Fibroblast of skin of left quadriceps (primary cell): ENCODE measurements around the gene TCAP.

Experiments used
- DNase-seq, 2 experiments: peaks; one replicate each; pipeline ENCODE4 v3.0.0-alpha.2; 2013; ENCODE audit warnings: low read depth in 2 of 2

The TCAP gene

DNA sequence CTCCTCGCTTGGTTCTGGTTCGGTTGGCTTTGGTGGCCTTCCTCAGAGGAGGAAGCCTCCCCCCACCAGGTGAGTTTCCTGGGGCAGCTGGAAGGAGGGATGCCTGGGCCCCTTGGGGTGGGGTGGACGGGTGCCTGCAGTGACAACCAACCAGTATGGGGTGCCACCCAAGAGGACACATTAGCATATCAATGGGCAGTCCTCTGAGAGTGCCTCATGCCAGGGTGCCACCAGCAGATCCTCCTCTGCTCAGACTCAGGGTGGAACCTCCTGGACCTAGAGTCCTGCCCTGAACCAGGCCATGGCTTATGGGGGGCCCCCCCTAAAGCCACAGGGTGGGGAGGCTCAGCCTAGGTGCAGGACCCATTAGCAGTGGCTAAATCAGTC lies 35.7 kb upstream of the TCAP start:
- DNase-seq = no peak

DNA sequence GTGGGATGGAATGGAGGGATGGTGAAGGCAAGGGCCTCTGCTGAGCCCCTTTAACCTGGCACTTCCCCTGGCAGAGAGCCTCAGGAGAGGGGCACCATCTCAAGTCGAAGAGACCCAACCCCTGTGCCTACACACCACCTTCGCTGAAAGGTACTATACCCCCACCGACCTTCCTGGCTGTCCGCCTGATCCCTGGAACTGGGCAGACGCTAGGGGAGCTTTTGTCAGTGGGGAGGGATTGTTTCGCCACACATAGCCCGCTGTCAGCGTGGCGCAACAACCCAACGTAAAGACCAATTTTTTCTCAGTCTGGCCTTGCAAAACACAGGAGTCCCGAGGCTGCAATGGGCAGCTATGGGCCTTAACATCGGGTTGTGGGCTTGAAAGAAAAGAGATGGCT lies 35.3 kb upstream of the TCAP start:
- no peak for DNase-seq

DNA sequence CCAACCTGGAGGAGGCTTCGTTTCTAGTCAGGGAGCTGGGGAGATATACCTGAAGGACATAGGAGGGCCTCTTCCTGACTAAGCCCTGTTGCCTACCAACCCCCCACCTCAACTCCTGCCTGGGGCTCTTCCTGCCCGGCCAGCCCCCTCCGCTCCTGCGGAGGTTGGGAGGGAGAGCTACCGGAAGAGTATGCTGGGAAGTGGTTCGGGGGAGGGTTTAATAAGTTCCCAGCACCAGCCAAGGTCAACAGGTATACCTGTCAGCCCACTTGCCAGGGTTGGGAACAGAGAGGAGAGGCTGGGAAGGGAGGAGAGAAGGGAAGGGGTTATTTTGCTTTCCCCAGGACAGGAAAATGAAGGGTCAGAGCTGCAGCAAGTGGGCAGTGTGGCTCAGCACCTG lies 33.7 kb upstream of the TCAP start:
- no peak for DNase-seq

DNA sequence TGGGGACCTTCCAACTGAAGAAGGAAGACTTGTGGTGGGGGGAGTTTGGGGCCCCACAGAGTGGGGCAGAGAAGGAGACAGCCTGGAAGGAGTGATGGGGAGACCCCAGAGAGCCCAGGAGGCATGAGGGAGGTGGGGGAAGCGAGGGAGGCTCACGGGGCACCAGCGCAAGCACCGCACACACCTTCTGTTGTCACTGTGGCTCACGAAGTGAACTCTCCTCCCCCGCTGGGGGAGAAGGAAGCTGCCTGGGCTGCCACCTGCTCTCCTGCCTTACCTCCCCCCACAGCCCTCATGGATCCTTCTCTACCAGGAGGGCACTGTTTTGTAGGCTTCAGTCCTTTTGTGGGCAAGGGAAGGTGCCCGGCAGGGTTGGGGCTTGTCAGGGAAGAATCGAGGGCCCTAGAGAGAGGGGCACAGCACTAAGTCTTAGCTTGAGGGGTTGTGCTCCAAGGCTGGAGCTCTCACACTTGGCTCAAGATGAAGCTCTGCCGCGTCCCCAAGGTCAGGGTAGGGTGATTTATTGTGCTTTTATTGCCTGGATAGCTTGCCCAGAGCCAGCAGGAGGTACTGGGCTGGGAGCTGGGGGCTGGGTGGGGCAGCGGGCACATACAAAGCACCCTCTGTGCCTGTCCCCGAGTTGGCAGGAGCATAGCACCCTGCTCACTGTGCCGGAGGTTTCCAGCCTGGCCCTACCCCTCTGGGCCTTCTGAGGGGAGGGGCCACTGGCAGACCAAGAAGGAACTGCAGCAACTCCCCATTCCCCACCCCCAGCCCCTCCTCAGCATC lies 32.8 kb upstream of the TCAP start:
- no peak for DNase-seq

DNA sequence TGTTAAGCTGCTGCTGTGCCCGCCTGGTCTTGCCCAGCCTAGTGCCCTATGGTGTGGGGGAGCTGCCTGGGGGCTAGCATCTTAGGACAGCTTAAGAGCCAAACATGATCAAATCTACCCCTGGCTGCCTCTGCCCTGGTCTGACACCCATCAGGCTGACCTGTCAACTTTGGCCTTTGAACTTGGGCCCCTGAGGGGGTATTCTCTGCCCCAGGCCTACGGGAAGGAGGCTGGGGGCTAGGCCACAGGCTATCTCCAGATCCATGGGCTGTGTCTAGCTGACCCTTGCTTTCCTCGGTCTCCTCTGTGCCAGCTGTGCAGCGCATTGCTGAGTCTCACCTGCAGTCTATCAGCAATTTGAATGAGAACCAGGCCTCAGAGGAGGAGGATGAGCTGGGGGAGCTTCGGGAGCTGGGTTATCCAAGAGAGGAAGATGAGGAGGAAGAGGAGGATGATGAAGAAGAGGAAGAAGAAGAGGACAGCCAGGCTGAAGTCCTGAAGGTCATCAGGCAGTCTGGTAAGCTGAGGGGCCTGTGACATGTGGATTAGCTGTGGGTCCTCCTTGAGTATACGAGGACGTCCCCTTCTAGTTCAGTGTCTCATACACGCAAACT lies 31.5 kb upstream of the TCAP start:
- no peak for DNase-seq

DNA sequence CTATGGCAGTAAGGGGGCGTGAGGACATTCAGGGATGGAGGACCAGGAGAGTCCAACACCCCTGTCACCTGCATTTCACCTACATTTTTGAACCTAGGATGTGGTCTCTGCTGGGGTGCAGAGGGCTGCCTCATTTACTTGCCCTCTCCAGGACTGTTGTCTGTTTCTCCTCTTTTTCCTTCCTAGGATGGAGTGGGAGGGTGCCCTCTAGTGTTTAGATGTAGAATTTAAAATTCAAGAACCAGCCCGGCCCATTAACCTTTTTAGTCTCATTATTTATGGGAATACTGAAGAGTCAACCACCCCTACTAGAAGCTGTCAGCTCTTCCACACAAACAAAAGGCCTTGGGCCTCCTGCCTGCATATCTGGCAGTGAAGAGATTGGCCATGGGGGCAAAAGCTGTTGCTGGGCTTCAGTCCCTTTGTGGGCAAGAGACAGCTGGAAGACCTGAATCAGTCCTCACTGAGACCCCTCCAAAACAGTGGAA lies 30.7 kb upstream of the TCAP start:
- no peak for DNase-seq

DNA sequence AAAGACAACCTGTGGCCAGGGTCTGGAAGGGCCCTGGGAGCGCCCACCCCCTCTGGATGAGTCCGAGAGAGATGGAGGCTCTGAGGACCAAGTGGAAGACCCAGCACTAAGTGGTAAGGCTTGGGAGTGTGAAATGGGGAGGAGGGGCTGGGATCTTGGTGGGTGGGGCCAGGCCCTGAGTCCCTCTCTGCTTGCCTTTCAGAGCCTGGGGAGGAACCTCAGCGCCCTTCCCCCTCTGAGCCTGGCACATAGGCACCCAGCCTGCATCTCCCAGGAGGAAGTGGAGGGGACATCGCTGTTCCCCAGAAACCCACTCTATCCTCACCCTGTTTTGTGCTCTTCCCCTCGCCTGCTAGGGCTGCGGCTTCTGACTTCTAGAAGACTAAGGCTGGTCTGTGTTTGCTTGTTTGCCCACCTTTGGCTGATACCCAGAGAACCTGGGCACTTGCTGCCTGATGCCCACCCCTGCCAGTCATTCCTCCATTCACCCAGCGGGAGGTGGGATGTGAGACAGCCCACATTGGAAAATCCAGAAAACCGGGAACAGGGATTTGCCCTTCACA lies 29.5 kb upstream of the TCAP start:
- no peak for DNase-seq

DNA sequence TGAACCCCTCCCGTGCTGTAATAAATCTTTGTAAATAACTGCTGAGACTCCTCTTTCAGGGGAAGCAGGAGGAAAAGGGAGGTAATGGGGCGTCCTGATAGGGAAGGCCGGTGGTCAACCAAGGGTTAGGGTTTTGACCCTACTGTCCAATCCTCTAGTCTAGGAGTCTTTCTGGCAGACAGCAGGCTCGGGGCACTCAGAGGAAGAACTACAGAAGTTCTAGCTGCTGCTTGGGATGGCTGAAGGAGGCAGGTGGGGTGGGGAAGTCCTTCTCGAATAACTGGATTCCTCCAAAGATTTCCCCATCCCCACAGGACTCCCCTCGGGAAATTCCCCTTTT lies 28.6 kb upstream of the TCAP start:
- no peak for DNase-seq

DNA sequence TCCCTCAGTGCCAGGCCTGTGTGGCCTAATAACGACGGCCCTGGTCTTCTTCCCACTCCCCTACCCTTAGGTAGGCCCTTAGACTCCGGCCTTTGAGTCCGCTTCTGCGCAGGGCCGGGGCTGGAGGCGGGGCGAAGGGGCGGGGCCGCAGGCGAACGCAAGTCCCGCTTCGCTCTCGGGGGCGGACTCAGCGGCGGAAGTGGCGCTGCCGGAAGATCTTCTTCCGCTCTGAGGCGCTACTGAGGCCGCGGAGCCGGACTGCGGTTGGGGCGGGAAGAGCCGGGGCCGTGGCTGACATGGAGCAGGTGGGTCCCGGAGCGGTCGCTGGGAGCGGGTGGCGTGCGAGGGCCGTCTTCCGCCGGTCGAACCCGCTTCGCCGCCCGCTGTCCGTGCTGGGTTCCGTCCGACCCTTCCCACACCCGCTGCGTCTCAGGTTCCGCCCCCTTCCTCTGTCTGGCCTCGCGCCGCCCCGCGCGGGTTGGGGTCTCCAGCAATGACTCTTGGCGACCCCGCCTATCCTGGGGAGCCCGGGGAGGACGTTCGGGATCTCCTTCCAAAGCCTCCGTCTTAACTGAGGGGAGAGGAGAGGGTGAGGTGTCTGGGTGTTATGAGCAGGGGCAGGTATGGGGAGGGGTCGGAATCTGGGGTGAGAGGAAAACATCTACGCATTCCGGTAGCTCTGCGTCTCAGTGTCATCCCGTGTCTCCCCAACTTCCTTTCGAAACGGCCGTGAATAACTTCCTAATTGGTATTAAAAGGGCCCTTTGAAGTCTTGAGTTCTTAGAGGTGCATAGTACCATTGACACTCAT lies 28.0 kb upstream of the TCAP start, which contains the start of gene STARD3:
Gene STARD3 (plus strand): TSS at position 218 of the 810 bp plus-strand sequence. CDS start 16,388 bp downstream, outside the sequence.
- DNase-seq = peak; percentile 54 to 61

DNA sequence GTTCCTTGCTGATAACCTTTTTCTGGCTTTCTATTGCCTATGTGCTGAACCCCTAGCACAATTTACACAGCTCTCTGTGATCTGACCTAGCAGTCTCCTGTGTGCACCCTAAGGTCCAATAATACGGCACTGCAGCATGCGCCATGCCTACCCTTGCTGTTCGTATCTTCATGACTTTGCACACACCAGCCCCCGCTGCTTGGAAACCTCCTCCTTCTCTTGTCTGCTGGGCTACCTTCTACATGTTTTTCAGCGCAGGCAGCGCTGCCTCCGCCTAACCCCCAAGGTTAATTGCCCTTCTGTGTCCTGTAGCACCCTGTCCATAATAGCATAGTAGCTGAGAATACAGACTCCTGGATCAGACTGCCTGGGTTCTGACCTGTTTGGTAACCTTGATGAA lies 26.8 kb upstream of the TCAP start:
- DNase-seq = no peak

DNA sequence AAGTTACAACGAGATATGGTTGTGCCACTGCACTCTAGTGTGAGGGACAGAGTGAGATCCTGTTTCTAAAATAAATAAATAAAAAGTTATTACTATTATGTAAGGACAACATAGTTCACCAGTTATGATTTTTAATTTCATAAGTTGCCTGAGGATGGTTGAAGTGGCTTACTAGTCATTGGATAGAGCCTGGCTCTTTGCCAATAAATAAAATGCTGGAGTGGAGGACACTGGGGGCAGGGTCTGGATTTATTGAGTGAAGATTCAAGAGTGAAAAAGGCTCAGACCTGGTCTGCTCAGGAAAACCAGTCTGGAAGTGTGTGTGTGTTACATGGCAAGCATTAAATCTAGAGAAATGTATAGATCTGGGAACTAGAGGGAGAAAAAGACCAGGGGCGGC lies 26.1 kb upstream of the TCAP start:
- DNase-seq = no peak

DNA sequence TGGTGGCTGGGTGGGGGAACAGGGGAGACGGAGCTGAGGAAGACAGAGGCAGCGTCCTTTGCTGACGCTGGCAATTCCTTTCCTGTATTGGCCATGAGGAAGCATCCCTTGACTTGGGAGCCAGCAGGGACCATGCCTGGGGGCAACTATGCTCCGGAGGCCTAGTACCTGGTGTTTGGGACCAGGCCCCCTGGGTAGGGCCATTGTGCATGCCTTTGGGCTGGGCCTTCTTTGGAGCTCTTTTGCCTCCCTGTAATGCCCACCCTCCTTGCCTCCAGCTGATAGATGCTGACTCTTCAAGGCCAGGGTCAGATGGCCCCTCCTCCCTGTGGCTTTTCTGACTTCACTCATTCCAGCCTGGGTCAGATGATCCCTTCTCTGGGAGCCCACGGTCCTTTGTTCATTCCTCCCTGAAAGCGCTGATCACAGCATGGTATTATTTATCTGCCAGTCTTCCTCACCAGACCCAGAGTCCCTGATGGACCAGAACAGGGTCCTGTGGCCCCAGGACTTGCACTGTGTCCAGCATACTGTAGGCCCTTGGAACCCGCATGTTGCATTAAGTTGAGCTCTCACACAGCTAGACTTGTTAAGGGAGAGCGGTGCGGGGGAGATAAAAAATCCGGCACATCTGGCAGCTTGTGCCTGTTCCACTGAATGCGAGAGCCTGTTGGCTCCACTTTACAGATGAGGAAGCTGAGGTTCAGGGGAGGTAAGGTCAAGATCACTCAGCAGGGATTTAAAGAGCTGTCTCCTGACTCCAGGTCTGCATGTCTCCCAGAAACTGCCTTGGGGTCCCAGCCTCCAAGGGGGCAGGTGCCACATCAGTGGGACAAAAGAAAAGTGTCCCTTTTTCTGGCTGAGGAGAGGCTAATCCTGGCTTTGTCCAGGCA lies 25.3 kb upstream of the TCAP start:
- DNase-seq = no peak

DNA sequence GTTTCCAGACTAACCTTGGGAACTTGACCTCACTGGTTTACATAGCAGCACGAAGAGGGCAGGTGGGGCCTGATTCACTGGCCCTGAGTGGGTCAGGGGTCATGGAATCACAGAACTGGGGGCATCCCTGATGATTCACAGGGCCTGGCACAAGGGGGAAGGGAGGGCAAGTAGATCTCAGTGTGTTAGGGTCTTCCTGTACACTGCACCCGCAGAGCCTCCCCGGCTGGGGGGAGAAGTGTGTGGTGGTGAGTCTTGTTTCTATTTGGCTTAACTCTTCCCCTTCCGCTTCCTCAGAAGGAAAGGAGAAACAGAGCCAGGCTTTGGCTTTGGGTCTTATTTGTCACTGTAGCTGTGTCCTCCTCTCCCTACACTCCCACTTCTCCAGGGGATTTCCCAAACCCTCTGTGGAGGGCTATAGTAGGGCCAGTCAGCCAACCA lies 24.5 kb upstream of the TCAP start:
- no peak for DNase-seq

DNA sequence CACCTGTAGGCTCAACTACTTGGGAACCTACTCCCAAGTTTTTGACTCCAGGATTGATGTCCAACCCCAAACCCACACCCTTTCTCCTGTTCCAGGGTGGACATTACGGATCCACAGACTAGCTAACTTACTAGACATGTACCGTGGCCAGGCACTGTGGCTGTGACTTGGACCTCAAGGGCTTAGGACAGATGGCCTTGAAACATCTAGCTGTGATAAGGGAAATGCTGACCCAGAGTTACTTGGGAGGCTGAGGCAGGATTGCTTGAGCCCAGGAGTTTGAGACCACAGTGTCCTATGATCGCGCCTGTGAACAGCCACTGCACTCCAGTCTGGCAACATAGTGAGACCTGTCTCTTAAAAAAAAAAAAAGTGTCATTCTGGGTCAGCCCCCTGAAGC lies 24.1 kb upstream of the TCAP start:
- no peak for DNase-seq

DNA sequence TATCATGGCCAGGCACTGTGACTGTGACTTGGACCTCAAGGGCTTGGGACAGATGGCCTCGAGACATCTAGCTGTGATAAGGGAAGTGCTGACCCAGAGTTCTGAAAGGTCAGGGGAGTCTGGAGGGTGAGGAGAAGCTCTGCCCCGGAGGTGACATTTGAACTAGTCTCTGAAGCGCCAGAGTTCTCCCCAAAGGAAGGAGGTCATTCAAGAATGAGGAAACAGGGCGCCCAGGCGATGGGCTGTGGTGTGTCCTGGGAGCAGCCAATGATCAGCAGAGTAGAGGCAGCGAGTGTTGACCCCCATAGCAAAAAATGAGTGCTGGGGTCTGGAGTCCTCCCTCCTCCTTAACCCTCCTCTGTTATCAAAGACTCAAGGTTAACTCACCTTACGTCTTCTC lies 23.3 kb upstream of the TCAP start:
- no peak for DNase-seq

DNA sequence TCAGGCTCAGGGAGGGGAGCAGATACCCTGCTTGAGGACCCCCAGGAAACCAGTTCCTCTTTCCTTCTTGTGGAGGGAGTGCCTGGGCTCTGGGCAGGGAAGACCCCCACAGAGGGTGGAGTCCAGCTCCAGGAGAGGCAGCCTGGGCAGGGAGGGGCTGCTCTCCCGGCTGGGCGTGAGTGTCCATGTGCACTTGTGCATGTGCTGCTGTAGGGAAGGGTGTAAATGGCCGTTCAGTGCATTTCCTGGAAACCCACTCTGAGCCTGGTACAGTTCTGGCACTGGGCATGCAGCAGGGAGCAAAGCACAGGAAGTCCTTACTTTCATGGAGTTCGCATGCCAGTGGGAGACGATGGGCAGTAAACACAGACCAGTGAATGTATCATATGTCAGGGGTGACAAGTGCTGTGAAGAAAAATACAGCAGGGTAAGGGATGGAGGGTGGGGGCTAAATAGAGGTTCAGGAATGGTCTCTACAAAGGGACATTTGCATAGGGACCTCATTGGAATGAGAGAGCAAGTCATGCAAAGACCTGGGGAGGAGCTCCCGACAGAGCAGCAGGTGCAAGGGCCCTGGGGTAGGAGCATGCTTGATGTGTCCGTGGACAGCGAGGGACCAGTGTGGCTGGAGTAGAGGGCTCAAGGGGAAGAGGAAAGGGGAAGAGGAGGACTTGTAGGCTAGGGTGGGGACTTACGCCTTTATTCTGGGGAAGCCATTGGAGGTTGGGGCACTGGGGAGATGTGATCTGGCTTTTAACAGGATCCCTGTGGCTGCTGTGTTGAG lies 22.7 kb upstream of the TCAP start:
- DNase-seq = no peak

DNA sequence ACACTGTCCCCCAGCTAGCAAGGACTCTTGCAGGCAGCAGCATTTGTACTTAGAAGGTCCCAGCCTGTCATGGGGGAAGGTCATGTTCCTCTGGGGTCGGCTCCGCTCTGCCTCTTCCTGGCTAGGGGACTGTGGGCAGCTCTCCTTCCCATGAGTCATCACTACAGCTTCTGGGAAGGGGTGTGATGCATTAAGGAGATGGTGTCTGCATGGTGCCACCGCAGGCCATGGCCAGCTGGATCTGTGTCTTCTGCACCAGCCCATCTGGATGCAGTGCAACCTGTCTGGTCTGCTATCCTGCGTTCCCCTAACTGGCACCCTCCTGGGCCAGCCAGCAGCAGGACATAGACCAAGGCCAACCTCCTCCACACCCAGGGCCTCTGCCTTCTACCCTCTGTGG lies 21.9 kb upstream of the TCAP start:
- DNase-seq = no peak

DNA sequence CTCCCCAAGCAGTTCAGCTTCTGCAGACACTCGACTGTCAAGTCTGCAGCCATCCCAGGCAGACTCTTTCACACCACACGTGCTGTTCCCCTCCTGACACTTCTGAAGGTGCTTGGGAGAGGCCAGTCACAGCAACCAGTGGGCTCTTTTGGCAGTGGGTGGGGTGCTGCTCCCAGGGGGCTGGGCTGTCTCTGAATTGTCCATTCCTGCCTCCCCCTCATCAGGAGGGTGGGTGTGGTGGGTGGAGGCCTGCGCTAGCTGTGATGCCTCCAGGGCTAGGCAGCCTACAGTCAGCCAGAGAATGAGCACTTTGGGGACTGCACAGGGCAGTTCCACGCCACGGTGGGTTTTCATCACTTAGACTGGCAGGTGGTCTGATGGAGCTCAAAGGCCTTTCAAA lies 17.9 kb upstream of the TCAP start:
- no peak for DNase-seq

DNA sequence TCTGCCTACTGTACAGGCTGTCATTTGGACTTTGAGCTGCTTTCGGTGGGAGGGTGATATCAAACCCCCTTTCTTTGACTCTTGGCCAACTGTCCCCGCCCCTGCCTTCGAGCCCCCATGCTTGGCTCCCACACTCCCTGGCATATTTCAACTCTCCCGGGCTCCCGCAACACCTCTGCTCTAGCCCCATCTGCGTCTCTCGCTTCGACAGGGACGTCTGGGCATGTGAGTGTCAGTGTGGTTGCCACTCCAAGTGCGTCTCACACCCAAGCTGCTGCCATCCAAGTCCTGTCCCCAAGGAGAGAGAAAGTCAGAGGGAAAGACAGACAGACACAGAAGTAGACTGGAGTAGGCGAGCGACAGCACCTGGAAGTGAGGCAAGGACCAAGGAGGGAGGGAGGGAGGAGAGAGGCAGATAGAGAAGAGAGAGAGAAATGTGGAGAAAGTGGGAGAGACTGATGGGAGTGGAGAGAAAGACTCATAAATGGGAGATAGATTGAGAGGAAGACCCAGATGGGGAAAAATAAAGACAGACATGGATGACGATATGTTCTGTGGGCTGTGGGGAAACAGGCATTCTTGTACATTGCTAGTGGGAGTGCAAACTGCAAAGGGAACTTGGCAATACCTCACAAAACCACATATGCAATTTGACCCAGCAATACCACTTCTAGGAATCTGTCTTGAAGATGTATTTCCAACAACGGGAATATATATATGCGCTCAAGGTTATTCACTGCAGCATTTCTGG lies 16.4 kb upstream of the TCAP start:
- DNase-seq = peak; percentile 53 to 61

DNA sequence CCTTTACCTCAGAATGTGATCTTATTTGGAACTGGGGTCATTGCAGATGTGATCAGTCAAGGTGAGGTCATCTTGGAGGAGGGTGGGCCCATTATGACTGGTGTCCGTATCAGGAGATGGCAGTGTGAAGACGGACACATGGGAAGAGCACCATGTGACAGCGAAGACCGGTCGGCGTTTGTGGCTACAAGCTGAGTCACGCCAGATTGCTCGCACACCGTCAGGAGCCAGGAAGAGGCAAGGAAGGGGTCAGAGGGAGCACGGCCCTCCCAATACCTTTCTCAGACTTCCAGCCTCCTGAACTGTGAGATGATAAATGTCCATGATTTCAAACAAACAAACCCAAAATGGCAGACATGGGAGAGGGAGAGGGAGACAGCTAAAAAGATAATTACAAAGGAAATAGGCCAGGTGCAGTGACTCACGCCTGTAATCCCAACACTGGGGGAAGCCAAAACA lies 15.0 kb upstream of the TCAP start:
- no peak for DNase-seq
